ENCODE measurements around the gene TMEM203.

Gene TMEM203

DNA sequence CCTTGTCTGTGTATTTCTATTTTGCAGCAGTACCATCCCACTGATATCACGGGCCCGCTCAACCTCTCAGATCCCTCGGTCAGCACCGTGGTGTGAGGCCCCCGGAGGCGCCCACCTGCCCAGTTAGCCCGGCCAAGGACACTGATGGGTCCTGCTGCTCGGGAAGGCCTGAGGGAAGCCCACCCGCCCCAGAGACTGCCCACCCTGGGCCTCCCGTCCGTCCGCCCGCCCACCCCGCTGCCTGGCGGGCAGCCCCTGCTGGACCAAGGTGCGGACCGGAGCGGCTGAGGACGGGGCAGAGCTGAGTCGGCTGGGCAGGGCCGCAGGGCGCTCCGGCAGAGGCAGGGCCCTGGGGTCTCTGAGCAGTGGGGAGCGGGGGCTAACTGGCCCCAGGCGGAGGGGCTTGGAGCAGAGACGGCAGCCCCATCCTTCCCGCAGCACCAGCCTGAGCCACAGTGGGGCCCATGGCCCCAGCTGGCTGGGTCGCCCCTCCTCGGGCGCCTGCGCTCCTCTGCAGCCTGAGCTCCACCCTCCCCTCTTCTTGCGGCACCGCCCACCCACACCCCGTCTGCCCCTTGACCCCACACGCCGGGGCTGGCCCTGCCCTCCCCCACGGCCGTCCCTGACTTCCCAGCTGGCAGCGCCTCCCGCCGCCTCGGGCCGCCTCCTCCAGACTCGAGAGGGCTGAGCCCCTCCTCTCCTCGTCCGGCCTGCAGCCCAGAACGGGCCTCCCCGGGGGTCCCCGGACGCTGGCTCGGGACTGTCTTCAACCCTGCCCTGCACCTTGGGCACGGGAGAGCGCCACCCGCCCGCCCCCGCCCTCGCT, 37.5 kb downstream of the TMEM203 start:
- DNase-seq (ENCODE audit: low read depth): no peak
- TF ChIP-seq, protein P1, sequence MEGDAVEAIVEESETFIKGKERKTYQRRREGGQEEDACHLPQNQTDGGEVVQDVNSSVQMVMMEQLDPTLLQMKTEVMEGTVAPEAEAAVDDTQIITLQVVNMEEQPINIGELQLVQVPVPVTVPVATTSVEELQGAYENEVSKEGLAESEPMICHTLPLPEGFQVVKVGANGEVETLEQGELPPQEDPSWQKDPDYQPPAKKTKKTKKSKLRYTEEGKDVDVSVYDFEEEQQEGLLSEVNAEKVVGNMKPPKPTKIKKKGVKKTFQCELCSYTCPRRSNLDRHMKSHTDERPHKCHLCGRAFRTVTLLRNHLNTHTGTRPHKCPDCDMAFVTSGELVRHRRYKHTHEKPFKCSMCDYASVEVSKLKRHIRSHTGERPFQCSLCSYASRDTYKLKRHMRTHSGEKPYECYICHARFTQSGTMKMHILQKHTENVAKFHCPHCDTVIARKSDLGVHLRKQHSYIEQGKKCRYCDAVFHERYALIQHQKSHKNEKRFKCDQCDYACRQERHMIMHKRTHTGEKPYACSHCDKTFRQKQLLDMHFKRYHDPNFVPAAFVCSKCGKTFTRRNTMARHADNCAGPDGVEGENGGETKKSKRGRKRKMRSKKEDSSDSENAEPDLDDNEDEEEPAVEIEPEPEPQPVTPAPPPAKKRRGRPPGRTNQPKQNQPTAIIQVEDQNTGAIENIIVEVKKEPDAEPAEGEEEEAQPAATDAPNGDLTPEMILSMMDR (conservative IDR thresholded peaks at IDR 0.05; ENCODE audit: low read length): no peak
- no peak overlapping the region for H3K4me3 ChIP-seq (ENCODE audit: low read length)

DNA sequence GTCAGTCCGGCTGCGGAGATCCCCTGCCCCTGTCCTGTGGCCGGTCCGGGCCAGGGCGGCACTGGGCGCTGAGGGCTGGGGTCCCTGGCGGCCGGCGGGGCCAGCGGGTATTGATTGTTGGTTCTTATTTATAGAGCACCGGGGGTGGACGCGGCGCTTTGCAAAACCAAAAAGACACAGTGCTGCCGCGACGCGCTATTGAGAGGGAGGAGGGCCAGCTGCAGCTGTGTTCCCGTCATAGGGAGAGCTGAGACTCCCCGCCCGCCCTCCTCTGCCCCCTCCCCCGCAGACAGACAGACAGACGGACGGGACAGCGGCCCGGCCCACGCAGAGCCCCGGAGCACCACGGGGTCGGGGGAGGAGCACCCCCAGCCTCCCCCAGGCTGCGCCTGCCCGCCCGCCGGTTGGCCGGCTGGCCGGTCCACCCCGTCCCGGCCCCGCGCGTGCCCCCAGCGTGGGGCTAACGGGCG, 38.1 kb downstream of the TMEM203 start:
- H3K4me3 ChIP-seq (ENCODE audit: low read length): no peak overlapping the region
- no peak for DNase-seq (ENCODE audit: low read depth)
- TF ChIP-seq, protein P1 (conservative IDR thresholded peaks at IDR 0.05; ENCODE audit: low read length): no peak

DNA sequence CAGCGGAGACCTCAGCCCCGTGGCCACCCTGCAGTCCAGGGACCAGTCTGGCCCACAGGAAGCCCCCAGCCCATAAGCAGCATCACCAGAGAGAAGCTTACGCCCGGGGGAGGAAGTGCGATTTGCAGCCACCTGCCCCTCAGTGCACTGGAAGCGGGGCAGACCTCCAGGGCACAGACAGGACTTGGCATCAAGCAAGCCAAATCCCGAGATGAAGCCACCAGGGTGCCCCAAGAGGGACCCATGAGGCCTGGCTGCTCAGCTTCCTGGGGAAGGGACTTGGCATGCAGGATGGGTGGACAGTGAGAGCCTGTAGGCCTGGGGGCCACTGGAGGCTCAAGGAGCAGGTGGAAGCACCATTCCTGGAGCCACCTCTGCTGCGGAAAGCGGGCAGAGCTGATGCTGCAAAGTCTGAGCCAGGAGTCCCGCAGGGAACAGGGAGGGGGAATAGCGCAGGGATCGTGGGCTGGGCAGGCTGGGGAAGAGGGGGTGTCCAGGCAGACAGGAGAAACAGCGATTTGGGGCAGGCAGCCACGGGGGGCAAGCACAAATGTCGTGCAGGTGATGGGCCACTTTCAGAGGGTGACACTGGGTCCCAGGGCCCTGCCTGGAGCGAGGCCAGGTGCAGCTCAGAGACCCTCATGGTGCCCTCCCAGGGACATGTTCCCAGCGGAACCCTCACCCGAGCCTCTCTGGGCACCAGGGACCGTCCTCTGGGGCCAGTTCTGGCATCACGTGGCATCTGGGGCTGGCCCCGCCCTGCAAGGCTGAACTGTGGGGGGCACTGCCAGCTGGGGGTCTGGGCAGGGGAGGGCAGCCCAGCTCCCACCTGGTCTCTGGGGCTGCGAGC, 38.8 kb downstream of the TMEM203 start:
- TF ChIP-seq, protein P1 (conservative IDR thresholded peaks at IDR 0.05; ENCODE audit: low read length): no peak
- no peak overlapping the region for H3K4me3 ChIP-seq (ENCODE audit: low read length)
- DNase-seq (ENCODE audit: low read depth): no peak

DNA sequence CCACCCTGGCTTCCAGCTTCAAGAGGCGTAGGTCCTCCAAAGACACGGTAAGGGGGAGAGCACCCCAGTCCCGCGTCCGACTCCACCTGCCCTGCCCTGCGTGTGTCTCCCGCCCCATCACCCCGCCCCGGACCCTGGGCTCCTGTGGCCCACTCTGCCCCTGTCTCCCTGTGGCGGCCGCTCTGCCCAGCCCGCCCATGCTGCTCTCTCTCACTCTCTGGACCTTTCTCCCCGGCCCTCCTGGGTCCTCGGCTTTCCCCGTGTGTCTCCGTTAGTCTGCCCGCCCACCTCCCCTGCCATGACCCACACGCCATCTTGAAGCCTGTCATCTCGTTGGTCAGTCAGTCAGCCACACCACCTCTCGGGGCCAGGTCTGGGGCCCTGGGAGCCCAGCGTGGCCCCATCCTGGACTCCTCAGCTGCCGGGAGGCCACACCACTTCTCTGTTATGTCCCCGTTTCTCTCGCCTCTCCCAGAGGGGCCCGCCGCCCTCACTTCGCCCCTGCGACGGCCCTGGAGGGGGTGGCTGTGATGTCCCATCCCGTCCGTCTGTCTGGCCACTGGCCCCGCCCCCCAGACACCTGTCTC, 40.1 kb downstream of the TMEM203 start:
- DNase-seq (ENCODE audit: low read depth): no peak
- TF ChIP-seq, protein P1 (conservative IDR thresholded peaks at IDR 0.05; ENCODE audit: low read length): no peak

DNA sequence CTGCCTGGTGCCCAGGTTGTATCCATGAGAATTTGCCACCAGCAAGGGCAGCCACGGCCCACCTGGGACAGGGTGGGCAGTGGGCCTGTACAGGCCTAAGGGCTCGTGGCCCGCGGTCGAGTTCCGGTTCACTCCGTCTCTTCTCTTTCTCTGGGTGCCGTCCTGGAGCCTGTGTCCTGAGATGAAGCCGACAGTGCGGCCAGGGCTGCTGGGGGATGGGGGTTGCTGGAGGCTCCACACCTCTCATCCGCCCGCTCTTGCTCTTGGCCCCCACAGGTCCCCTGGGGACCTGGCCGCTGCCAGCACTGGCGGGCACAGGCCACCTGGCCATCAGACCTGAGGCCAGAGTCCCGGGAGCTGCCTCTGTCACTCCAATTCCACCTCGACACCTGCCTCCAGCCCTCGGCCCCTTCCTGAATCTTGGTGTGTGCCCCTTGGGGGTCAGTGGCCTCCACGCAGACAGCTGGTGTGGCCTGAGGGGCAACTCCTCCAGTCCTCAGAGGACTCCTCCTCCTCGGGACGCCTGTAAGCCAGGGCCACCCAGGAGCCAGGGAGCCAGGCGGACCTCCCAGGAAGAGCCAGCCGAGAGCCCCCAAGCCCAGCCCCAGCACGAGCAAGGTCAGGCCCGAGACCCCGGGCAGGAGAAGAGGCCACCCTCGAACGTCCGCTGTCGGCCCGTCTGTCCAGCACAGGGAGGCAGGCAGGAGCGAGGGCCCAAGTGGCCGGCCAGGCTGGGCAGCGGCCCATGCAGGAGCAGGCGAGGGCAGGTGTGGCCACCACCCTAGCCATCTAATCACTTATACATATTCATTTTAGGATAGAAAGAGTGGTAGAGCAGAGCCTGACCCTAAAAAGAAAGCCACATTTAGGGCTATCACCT, 40.8 kb downstream of the TMEM203 start:
- TF ChIP-seq, protein P1 (conservative IDR thresholded peaks at IDR 0.05; ENCODE audit: low read length): no peak
- DNase-seq (ENCODE audit: low read depth): no peak
- no peak overlapping the region for H3K4me3 ChIP-seq (ENCODE audit: low read length)

More for the DNA sequence above, 40.1 kb downstream of the TMEM203 start:
- no peak overlapping the region for H3K4me3 ChIP-seq (ENCODE audit: low read length)

DNA sequence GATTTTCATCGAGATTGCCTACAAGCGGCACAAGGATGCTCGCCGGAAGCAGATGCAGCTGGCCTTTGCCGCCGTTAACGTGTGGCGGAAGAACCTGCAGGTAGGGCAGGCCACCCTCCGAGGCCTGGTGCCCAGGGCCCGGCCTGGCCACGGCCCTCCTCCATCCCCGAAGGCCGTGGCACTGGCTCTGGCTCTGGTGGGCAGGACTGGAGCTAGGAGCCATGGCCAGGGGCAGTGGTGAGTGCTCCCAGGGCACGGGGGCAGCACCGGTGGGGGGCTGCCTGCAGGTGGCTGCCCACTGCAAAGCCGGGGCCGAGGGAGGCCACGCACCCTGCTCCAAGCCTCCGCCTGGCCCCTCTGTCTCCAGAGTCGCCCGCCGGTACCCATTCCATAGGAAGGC, 41.6 kb downstream of the TMEM203 start:
- no peak overlapping the region for H3K4me3 ChIP-seq (ENCODE audit: low read length)
- TF ChIP-seq, protein P1 (conservative IDR thresholded peaks at IDR 0.05; ENCODE audit: low read length): no peak
- DNase-seq (ENCODE audit: low read depth): no peak
